ENCODE measurements around the gene VSTM4. TPM values are rescaled to one million over a fixed set of nuclear protein-coding genes. Genes with fewer than 3 reads are reported as not detected.

VSTM4 gene
- total RNA-seq, 4 donors from 2014 or later = 1.8 to 4.0 (median 2.6) TPM

GRCh38 chr10:49138361-49138891 is 23.1 kb upstream of the VSTM4 start:
- intact Hi-C loops (cut with DNase I; ENCODE audit: low total_unique reads) = no loop called here
- H3K9me3 ChIP-seq = no peaks in the 10 kb centered on the region
- H3K4me1 ChIP-seq = no peaks in the 10 kb centered on the region
- DNase-seq (no peak), ATAC-seq (no peak)
- in situ Hi-C loops (cut with MboI; ENCODE audit: low sequenced_read_pairs in 4 of 4) = no loop called here
- no peak overlapping the region for H3K4me3 ChIP-seq
- no peaks in the 10 kb centered on the region for H3K27me3 ChIP-seq
- no peaks in the 10 kb centered on the region for H3K36me3 ChIP-seq
- H3K27ac ChIP-seq = peak overlapping the region; percentile 18 to 63 (median 52)
- no peak for TF ChIP-seq CTCF (IDR thresholded peaks at IDR 0.05 in 4 of 5, conservative IDR thresholded peaks at IDR 0.05 in 1 of 5)
- TF ChIP-seq POLR2A (IDR thresholded peaks at IDR 0.05) = no peak

GRCh38 chr10:49136525-49136924 is 21.2 kb upstream of the VSTM4 start:
- in situ Hi-C loops (cut with MboI; ENCODE audit: low sequenced_read_pairs in 4 of 4) = no loop called here
- no peaks in the 10 kb centered on the region for H3K9me3 ChIP-seq
- H3K27me3 ChIP-seq = peaks cover 0 to 5% (median 3%) of the 10 kb centered on the region in 3 donors
- no peak overlapping the region for H3K4me3 ChIP-seq
- DNase-seq = no peak
- peak overlapping the region in 2 of 4 donors; percentile 24 to 60 for H3K27ac ChIP-seq
- no peaks in the 10 kb centered on the region for H3K36me3 ChIP-seq
- no peak for TF ChIP-seq CTCF (IDR thresholded peaks at IDR 0.05 in 4 of 5, conservative IDR thresholded peaks at IDR 0.05 in 1 of 5)
- TF ChIP-seq POLR2A (IDR thresholded peaks at IDR 0.05) = no peak
- intact Hi-C loops (cut with DNase I; ENCODE audit: low total_unique reads) = no loop called here
- no peak for ATAC-seq
- H3K4me1 ChIP-seq = peaks cover 0 to 3% of the 10 kb centered on the region in 2 donors

- no peak for DNase-seq
- intact Hi-C loops (cut with DNase I; ENCODE audit: low total_unique reads) (no loop called here), in situ Hi-C loops (cut with MboI; ENCODE audit: low sequenced_read_pairs in 4 of 4) (no loop called here)
- peak overlapping the region in 3 of 4 donors; percentile 14 to 60 (median 34) for H3K27ac ChIP-seq
- H3K9me3 ChIP-seq = no peaks in the 10 kb centered on the region
- peaks cover 3 to 4% of the 10 kb centered on the region in 2 donors for H3K4me1 ChIP-seq
- no peaks in the 10 kb centered on the region for H3K36me3 ChIP-seq
- H3K27me3 ChIP-seq = peaks cover 2 to 9% (median 3%) of the 10 kb centered on the region in 3 donors
- peak in 1 of 5 experiments; percentile 27 for TF ChIP-seq CTCF (IDR thresholded peaks at IDR 0.05 in 4 of 5, conservative IDR thresholded peaks at IDR 0.05 in 1 of 5)
- TF ChIP-seq POLR2A (IDR thresholded peaks at IDR 0.05) = no peak
- H3K4me3 ChIP-seq = no peak overlapping the region
- ATAC-seq = peak; percentile 31 to 41
Observed at GRCh38 chr10:49135575-49136313, 20.4 kb upstream of the VSTM4 start.

GRCh38 chr10:49134327-49134726 is 19.0 kb upstream of the VSTM4 start:
- Histone ChIP-seq H3K4me3 (no peak overlapping the region), H3K9me3 (no peaks in the 10 kb centered on the region), H3K36me3 (no peaks in the 10 kb centered on the region), H3K4me1 (peaks cover 3 to 4% of the 10 kb centered on the region in 2 donors), H3K27me3 (peaks cover 2 to 9% (median 3%) of the 10 kb centered on the region in 3 donors), H3K27ac (no peak overlapping the region)
- ATAC-seq (no peak), DNase-seq (no peak)
- intact Hi-C loops (cut with DNase I; ENCODE audit: low total_unique reads) = no loop called here
- in situ Hi-C loops (cut with MboI; ENCODE audit: low sequenced_read_pairs in 4 of 4) = no loop called here
- TF ChIP-seq POLR2A (IDR thresholded peaks at IDR 0.05) (no peak), CTCF (IDR thresholded peaks at IDR 0.05 in 4 of 5, conservative IDR thresholded peaks at IDR 0.05 in 1 of 5) (no peak)
